ENCODE measurements around the gene PCYT1A.
"Not testable (repeated sequence)": the region's sequence is repeated elsewhere in the genome, so short reads cannot be mapped to it uniquely, and the experiment has no call there.

The PCYT1A gene

GRCh38 chr3:196189566-196190347, 97.8 kb downstream of the PCYT1A start:
- DNase-seq = no peak

GRCh38 chr3:196186651-196187573, 100.6 kb downstream of the PCYT1A start:
- no peak for DNase-seq

- DNase-seq = no peak
Observed at GRCh38 chr3:196184881-196185280, 102.6 kb downstream of the PCYT1A start.

- not testable (repeated sequence) for DNase-seq
Observed at GRCh38 chr3:196184169-196184432, 103.4 kb downstream of the PCYT1A start.

- no peak for DNase-seq
Observed at GRCh38 chr3:196181127-196181546, 106.4 kb downstream of the PCYT1A start.

GRCh38 chr3:196180346-196180745, 107.2 kb downstream of the PCYT1A start:
- no peak for DNase-seq
